ENCODE results near the gene ANO6.
"Not testable (repeated sequence)": the region's sequence is repeated elsewhere in the genome, so short reads cannot be mapped to it uniquely, and the experiment has no call there.

ANO6 gene

GRCh38 chr12:45214071-45214470 lies 1.8 kb upstream of the ANO6 start:
- DNase-seq = no peak

- DNase-seq = no peak
Measured at GRCh38 chr12:45214749-45215418, 1.0 kb upstream of the ANO6 start.

- no peak for DNase-seq
Measured at GRCh38 chr12:45216230-45216982, 511 bp downstream of the ANO6 start.

GRCh38 chr12:45216983-45217485 lies 1.1 kb downstream of the ANO6 start:
- no peak for DNase-seq

GRCh38 chr12:45217846-45218245 lies 2.0 kb downstream of the ANO6 start:
- no peak for DNase-seq

- no peak for DNase-seq
Measured at GRCh38 chr12:45219621-45220020, 3.7 kb downstream of the ANO6 start.

GRCh38 chr12:45220363-45220931 lies 4.6 kb downstream of the ANO6 start:
- DNase-seq = no peak

- DNase-seq = no peak
Measured at GRCh38 chr12:45220969-45221368, 5.1 kb downstream of the ANO6 start.

- DNase-seq = no peak
Measured at GRCh38 chr12:45223868-45224267, 8.0 kb downstream of the ANO6 start.

GRCh38 chr12:45224311-45224710 lies 8.4 kb downstream of the ANO6 start:
- no peak for DNase-seq

- no peak for DNase-seq
Measured at GRCh38 chr12:45226021-45226420, 10.1 kb downstream of the ANO6 start.

GRCh38 chr12:45227316-45228067 lies 11.6 kb downstream of the ANO6 start:
- no peak for DNase-seq

GRCh38 chr12:45231515-45232145 lies 15.7 kb downstream of the ANO6 start:
- DNase-seq = no peak

GRCh38 chr12:45232146-45232755 lies 16.4 kb downstream of the ANO6 start:
- DNase-seq = no peak

GRCh38 chr12:45232756-45233372 lies 17.0 kb downstream of the ANO6 start:
- no peak for DNase-seq

- DNase-seq = no peak
Measured at GRCh38 chr12:45234139-45234865, 18.4 kb downstream of the ANO6 start.

- DNase-seq = no peak
Measured at GRCh38 chr12:45235087-45236025, 19.5 kb downstream of the ANO6 start.

GRCh38 chr12:45236383-45236782 lies 20.5 kb downstream of the ANO6 start:
- DNase-seq = not testable (repeated sequence)

GRCh38 chr12:45242180-45242579 lies 26.3 kb downstream of the ANO6 start:
- no peak for DNase-seq

- DNase-seq = no peak
Measured at GRCh38 chr12:45243963-45244362, 28.1 kb downstream of the ANO6 start.
